Measurements from ENCODE around the gene CCR1.

DNA sequence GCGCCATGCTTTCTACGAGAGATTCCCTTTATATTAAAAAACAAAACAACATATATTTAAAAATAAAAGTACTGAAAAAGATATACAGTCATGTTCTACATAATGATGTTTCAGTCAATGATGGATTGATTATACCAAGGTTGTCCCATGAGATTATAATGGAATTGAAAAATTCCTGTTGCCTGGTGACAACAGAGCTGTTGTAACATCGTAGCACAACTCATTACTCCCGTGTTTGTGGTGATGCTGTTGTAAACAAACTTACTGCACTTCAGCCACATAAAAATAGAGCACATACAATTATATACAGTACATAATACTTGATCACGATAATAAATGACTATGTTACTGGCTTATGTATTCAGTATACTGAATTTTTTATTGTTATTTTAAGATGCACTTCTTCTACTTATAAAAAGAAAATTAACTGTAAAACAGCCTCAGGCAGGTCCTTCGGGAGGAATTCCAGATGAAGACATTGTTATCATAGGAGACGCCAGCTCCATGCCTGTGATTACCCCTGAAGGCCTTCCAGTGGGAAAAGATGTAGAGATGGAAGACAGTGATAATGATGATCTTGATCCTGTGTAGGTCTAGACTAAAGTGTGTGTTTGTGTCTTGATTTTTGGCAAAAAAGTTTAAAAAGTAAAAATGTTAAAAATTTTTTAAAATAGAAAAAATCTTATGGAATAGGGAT lies 11.7 kb downstream of the CCR1 start:
- TF ChIP-seq, protein P1, sequence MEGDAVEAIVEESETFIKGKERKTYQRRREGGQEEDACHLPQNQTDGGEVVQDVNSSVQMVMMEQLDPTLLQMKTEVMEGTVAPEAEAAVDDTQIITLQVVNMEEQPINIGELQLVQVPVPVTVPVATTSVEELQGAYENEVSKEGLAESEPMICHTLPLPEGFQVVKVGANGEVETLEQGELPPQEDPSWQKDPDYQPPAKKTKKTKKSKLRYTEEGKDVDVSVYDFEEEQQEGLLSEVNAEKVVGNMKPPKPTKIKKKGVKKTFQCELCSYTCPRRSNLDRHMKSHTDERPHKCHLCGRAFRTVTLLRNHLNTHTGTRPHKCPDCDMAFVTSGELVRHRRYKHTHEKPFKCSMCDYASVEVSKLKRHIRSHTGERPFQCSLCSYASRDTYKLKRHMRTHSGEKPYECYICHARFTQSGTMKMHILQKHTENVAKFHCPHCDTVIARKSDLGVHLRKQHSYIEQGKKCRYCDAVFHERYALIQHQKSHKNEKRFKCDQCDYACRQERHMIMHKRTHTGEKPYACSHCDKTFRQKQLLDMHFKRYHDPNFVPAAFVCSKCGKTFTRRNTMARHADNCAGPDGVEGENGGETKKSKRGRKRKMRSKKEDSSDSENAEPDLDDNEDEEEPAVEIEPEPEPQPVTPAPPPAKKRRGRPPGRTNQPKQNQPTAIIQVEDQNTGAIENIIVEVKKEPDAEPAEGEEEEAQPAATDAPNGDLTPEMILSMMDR (IDR thresholded peaks at IDR 0.05; ENCODE audit: low read depth, low read length, poor library complexity, severe bottlenecking): no peak
- TF ChIP-seq EZH2phosphoT487 (IDR thresholded peaks at IDR 0.05; ENCODE audit: borderline replicate concordance, low read length): no peak
